ENCODE results near the gene ATP6V0D1.

DNA sequence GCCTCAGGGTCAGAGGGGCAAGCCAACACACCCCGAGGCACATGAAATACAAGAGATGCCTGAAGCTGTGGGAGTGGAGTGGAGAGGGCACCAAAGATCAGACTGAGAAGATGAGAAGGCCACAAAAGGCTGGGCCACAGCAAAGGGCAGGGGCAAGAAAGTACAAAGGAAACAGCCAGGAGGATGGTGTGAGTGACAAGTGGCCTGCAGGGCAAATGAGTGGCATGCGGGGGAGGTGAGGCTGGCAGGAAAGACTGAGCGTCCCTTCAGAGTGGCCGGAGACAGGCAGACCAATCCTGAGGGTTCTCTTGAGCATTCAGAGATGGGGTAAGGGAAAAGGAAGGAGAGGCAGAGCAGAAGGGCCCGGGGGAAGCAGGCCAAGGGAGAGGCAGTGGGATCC, 26.9 kb downstream of the ATP6V0D1 start:
- TF ChIP-seq POLR2A (IDR thresholded peaks at IDR 0.05; ENCODE audit: extremely low read depth, insufficient read length) = no peak
- TF ChIP-seq, protein P1, sequence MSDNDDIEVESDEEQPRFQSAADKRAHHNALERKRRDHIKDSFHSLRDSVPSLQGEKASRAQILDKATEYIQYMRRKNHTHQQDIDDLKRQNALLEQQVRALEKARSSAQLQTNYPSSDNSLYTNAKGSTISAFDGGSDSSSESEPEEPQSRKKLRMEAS (IDR thresholded peaks at IDR 0.05; ENCODE audit: low read depth, low read length) = no peak
- TF ChIP-seq, protein P2, sequence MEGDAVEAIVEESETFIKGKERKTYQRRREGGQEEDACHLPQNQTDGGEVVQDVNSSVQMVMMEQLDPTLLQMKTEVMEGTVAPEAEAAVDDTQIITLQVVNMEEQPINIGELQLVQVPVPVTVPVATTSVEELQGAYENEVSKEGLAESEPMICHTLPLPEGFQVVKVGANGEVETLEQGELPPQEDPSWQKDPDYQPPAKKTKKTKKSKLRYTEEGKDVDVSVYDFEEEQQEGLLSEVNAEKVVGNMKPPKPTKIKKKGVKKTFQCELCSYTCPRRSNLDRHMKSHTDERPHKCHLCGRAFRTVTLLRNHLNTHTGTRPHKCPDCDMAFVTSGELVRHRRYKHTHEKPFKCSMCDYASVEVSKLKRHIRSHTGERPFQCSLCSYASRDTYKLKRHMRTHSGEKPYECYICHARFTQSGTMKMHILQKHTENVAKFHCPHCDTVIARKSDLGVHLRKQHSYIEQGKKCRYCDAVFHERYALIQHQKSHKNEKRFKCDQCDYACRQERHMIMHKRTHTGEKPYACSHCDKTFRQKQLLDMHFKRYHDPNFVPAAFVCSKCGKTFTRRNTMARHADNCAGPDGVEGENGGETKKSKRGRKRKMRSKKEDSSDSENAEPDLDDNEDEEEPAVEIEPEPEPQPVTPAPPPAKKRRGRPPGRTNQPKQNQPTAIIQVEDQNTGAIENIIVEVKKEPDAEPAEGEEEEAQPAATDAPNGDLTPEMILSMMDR (IDR thresholded peaks at IDR 0.05; ENCODE audit: low read depth, low read length) = no peak

All from NB4 (cell line).